GM19035 (cell line): ENCODE measurements around the gene PCDH15.

Source experiments
- ATAC-seq: cut with Tn5 transposase; IDR thresholded peaks from one replicate; pipeline ENCODE4 v1.9.1; 2021; ENCODE audit not compliant: unreplicated experiment

Gene PCDH15

GRCh38 chr10:54800741-54801421, at the start of gene PCDH15:
PCDH15 (minus strand) TSS chr10:54801231; CDS start chr10:54664262, 136,969 bp downstream.
- peak; percentile 58 for ATAC-seq

DNA sequence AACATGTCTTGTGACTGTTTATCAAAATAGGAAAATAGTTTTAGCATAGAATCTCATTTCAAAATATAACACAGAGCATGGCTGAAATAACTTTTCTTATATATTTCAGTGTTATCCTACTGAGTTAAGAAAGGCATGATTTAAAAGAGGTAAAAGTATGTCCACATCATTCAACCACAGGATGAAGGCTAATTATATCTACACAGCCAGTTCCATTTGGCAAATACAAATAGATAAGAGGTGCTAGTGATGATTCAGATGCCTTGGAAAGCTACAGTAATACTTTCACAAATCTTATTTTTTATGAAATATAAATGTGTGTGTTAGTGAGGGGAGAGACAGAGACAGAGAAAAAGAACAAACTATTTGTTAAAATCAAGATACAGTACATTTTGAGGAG, 42.9 kb upstream of the PCDH15 start:
- no peak for ATAC-seq

GRCh38 chr10:54843085-54843646, 42.1 kb upstream of the PCDH15 start:
- ATAC-seq = no peak

DNA sequence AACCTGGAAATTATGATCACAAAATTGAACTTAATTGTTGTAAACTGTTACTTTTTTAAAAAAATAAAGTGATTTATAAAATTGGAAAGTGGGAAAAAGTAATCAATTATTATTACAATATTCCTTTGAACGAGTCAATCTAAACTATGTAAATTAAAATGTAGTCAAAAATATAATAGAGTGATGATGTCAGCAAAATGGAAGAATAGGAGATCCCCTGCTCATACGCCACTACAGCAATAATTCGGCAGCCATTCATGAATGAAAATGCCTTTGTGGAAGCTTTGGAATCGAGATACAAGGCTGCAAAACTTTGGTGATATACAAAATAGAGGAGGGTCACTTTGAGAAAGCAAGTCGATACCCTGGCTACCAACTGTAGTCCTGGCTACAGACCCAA, 36.4 kb upstream of the PCDH15 start:
- ATAC-seq = no peak

DNA sequence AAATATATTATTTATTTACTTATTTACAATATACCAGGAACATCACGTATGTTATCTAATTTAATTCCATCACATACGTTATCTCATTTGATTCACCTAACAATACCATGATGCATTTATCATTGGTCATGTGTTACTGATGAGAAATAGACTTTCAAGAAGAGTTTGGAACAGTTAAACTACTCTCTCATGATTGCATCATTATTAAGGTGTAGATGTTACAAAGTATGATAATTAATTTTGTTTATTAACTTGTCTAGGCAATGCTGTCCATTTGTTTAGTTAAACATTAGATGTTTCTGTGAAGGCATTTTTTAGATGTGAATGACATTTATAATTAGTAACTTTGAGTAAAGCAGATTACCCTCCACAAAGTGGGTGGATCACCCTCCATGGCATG, 32.0 kb upstream of the PCDH15 start:
- no peak for ATAC-seq

- ATAC-seq = no peak
These were observed 26.0 kb upstream of the PCDH15 start for GRCh38 chr10:54826994-54827560.

GRCh38 chr10:54815583-54815982, 14.6 kb upstream of the PCDH15 start:
- no peak for ATAC-seq

DNA sequence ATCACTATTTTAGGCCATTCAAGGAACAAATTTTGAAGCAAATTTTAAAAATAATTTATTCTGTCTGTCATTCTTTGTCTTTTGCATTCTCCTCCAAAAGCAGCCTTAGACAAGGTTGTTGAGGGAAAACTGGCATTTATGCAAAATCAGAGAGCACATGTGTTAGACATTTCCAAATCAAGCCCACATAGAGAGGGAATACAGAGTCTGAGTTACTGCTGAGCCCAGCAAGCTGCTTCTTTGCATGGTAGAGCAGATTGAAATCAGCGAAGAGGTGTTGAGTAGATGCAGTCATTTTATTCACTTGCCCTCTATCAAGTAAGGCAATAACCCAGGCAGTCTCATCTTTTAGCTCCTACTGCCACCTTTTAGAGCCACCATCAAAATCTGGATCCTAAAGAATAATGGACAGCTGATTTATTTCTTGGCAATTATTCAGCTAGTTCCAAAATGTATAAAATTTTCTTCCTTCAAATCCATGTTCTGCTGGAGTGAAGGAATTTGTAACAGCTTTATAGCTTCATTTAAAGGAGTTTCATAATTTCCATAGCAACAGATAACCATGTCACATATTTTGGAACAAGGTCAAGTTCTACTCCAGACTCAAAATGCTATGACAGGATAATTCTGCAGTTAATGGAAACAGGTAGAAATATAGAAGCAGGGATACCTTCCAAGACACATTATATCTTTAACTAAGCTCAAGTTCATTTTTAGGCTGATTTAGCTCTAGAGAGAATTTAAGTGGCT, 7.3 kb upstream of the PCDH15 start:
- ATAC-seq = no peak

- no peak for ATAC-seq
These were observed 1.5 kb downstream of the PCDH15 start for GRCh38 chr10:54799506-54799905.

DNA sequence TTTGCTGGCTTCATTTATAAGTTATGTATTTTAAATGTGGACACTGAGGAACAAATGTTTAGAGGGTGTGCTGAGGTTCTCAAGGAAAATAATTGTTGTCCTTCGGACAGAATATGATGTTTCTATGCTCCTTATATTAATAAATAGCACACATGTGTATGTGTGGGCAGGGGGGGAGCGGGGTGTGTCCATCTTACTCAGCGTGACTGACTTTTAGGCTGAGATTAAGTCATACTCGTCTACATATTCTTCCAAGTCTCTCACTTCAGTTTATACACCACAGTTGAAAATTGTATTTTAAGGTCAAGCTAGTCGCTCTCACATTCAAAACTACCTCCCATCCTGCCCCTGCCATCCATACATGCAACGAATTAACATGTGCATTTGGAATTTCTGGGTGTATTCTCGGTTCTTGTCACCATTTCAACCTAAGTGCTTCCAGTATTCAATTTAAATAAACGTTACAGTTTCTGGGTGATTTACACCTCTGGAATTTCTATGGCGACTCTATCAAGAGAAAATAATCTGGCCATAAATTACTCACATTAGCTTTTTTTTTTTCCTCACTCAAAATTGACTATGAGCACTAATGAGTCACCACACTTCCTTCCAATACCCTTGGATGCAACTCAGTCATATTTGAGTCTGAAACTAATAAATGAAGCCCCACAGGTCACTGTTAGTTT, 3.3 kb downstream of the PCDH15 start:
- ATAC-seq = no peak

DNA sequence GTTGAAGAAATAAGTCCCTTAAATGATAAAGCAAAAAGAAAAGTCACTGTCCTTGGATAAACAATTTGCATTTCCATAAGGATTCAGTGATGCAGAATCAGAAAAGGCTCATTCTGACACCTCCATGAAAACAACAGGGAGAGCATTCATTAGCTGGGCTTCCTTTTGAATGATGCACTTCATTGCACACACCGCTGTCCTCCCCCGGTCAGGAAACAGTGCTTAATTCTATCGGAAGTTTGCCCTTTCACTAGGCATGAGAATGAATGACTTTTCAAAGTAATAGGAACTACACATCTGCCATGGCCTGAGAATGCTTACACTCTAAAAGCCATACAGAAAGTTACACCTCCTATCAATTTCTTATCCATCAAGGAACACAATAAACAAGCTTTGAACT, 4.2 kb downstream of the PCDH15 start:
- no peak for ATAC-seq

GRCh38 chr10:54776622-54777021, 24.4 kb downstream of the PCDH15 start:
- ATAC-seq = no peak

- no peak for ATAC-seq
These were observed 28.4 kb downstream of the PCDH15 start for GRCh38 chr10:54772468-54773122.

DNA sequence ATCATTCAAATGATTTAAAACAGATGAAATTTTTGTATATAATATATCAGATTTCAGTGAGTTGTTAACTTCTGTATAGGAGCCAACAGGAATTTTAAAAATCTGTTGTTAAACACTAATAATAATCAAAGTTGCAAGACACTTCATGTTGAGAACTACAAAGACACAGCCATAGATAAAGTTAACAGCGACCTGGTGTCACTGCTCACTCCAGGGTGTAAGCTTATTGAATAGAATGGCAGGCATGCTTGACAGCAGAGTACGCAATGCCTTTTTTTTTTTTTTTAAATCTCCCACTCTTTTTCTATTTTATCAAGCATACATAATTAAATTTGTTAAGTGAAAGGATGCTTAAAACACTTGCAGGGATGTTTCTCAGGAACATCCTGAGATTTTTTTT, 32.0 kb downstream of the PCDH15 start:
- ATAC-seq = no peak

GRCh38 chr10:54758791-54759190, 42.2 kb downstream of the PCDH15 start:
- ATAC-seq = no peak

DNA sequence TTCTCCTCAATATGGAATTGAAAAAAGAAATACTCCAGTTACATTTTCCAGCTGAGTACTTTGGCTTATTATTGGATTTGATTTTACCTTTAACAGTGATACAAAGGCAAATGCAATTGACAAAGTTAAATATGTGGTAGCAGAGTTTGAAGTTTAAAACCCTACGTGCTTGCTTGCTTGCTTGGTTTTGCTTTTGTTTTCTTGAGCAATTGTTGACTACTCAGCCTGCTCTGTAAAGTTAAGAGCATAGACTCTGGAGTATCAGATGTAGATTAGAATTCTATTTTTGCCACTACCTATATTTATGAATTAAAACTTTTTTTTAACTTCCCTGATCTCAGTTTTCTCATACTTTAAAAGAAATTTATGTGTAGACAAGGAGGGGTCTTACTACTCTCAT, 51.4 kb downstream of the PCDH15 start:
- no peak for ATAC-seq

- ATAC-seq = no peak
These were observed 55.6 kb downstream of the PCDH15 start for GRCh38 chr10:54745436-54745835.

DNA sequence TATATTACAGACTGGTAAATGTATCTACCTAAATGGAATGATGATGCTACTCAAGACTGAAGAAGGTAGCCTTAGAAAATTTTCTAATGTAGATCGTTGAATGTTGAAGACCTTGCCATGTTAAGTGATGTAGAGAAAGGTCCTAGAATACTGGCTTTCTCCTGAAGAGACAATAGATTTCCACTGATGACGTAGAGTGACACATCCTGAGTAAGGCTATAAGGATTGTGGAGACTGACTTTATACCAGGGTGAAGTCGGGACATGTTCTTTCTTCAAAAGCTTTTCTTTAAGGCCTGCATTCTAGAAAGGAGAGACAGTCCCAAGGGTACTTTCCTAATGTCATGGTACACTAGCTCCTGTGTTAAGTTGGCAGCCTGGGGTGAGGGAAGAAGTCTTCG, 58.6 kb downstream of the PCDH15 start:
- ATAC-seq = no peak

- ATAC-seq = no peak
These were observed 72.5 kb downstream of the PCDH15 start for GRCh38 chr10:54728511-54728910.

DNA sequence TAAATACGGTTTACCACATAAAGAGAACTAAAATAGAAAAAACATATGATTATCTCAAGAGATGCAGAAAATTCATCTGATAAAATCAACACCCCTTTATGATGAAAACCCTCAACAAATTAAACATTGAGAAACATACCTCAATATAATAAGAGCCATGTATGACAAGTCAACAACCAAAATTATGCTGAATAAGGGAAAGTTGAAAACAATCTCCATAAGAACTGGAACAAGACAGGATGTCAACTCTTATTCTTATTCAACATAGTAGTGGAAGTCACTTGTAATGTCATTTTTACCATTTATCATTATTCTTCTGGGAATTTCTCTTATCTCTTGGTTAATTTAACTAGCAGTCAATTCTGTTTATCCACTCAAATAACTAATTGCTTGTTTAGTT, 79.0 kb downstream of the PCDH15 start:
- no peak for ATAC-seq

DNA sequence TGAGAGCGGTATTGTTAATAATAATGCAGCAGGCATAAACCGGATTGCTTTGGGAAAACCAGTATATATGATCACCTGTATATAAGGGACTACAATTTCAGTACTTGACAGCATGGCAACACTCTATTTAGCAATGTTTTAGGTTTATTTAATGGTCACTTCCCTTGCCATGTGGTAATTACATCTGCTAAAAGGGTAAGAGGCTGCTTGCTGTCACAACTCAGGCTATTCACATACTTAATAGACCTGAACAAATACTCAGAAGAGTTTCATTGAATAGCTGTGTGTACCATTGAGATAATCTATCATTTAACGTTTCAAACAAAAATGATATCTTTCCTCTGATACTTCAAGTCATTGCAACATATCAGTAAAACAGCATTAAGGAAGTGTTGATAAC, 90.1 kb downstream of the PCDH15 start:
- no peak for ATAC-seq
